Adrenal gland (tissue), 12 donors: ENCODE results near the gene RAB43. TPM values are rescaled to one million over a fixed set of nuclear protein-coding genes. Genes with fewer than 3 reads are reported as not detected.

ENCODE experiments used
- DNase-seq, 7 donors: peaks; one replicate each; pipeline ENCODE4 v3.0.0-alpha.2; 2019 to 2020
- H3K27ac ChIP-seq, 5 donors: fragments of 200-600 bp; sonication (generic) in 4 of 5; 1 replicate in 3 of 5; 2 replicates in 2 of 5; pipeline versions ENCODE4 v1.5.1 to v1.8.0; 2016 to 2020; ENCODE audit warnings: mild to moderate bottlenecking in 1 of 5
- H3K27me3 ChIP-seq: fragments of 200-600 bp; 2 replicates; pipeline ENCODE4 v1.8.0; 2021
- H3K36me3 ChIP-seq, 2 donors: fragments of 200-600 bp; replicated peaks in 1 of 2; 1 replicate in 1 of 2; 2 replicates in 1 of 2; pipeline versions ENCODE4 v1.5.1 to v1.8.0; 2018 to 2022
- H3K4me1 ChIP-seq, 2 donors: fragments of 200-600 bp; replicated peaks in 1 of 2; 1 replicate in 1 of 2; 2 replicates in 1 of 2; pipeline versions ENCODE4 v1.5.1 to v1.8.0; 2018 to 2021
- H3K4me3 ChIP-seq, 4 donors: fragments of 200-600 bp; sonication (generic) in 3 of 4; one replicate each; pipeline ENCODE4 v1.5.1; 2016 to 2018
- H3K9me3 ChIP-seq, 3 donors: fragments of 200-600 bp; sonication (generic) in 1 of 3; replicated peaks in 1 of 3; 1 replicate in 2 of 3; 2 replicates in 1 of 3; pipeline versions ENCODE4 v1.5.1 to v1.8.0; 2016 to 2021
- CTCF ChIP-seq, 6 experiments: fragments of 450-650 bp in 4 of 6; fragments of 200-600 bp in 2 of 6; sonication (generic) in 1 of 6; IDR thresholded peaks; 1 replicate in 5 of 6; 2 replicates in 1 of 6; pipeline versions ENCODE4 v1.5.1 to v1.8.0; 2016 to 2021; ENCODE audit warnings: antibody characterized with exemption in 6 of 6, mild to moderate bottlenecking in 2 of 6, moderate library complexity in 1 of 6
- POLR2A ChIP-seq, 2 donors: fragments of 450-650 bp; IDR thresholded peaks; one replicate each; pipeline ENCODE4 v1.6.1; 2017; ENCODE audit warnings: antibody characterized with exemption in 2 of 2, mild to moderate bottlenecking in 2 of 2, moderate library complexity in 1 of 2
- WGBS, 4 donors: extraction: QIAGEN DNeasy Blood & Tissue Kit in 2 of 4; methylation state at CpG; one replicate each; pipeline versions ENCODE4 v1.1.5 to v1.1.7; 2013 to 2017; 5-methylcytosine and 5-hydroxymethylcytosine counted together
- intact Hi-C, 2 donors: fragments of 100-400 bp; cut with DNase I; formaldehyde crosslinking; loops; one replicate each; pipeline versions ENCODE4 v1.14.1 to v1.15.0; 2022 to 2023
- polyA plus RNA-seq, 3 donors: library from polyadenylated mRNA; stranded (reverse); fragments of 200-250 nt in 2 of 3; fragments of 350-450 nt in 1 of 3; fragmentation: Illumina TruSeq in 1 of 3; extraction: RNeasy Lipid Tissue Mini Kit (QIAGEN cat#74804) in 1 of 3; gene quantifications; one replicate each; pipeline ENCODE4 v1.2.3, GENCODE V29; 2013 to 2014
- total RNA-seq, 9 donors: library from RNA; depleted of rRNA in 4 of 9; stranded (reverse); fragments of >200 nt in 4 of 9; fragments of 120-200 nt in 1 of 9; fragmentation: NEBNext Ultra II Directional in 1 of 9; extraction: Animal tissue kit (Norgen Biotek cat#: 25700) in 1 of 9; gene quantifications; one replicate each; pipeline versions ENCODE4 v1.1.0 to v1.2.4, GENCODE V29; 2013 to 2023
- donor health status: healthy with polysubstance abuse.
- donor health status: Bipolar disorder and iron deficiency.
- donor health status: DM: yes; HTN: yes; CAD: no.
- donor health status: DM: no; HTN: no; CAD: no.
- donor health status: DM: no; HTN: no; CAD: no.
- donor health status: DM: yes; HTN: yes; CAD: no.

RAB43 gene
- total and polyA plus RNA-seq, 12 donors, result 0.33 to 37.2 (median 24.3) TPM

GRCh38 chr3:129131465-129132088, 10.0 kb upstream of the RAB43 start:
- Histone ChIP-seq H3K9me3 (no peaks in the 10 kb centered on the region), H3K27ac (no peak overlapping the region), H3K27me3 (no peaks in the 10 kb centered on the region), H3K36me3 (peaks cover 0 to 84% of the 10 kb centered on the region in 2 donors), H3K4me3 (no peak overlapping the region), H3K4me1 (peaks cover 0 to 6% of the 10 kb centered on the region in 2 donors)
- 44 to 67% (median 64%) methylated on average over 2 of the region's 2 CpGs for WGBS, 4 donors
- no peak for TF ChIP-seq CTCF (IDR thresholded peaks at IDR 0.05)
- no peak for TF ChIP-seq POLR2A (IDR thresholded peaks at IDR 0.05)
- intact Hi-C loops, result no loop called here
- peak in 1 of 7 donors; percentile 18 for DNase-seq

- no peak overlapping the region for H3K4me3 ChIP-seq
- TF ChIP-seq CTCF (IDR thresholded peaks at IDR 0.05), result no peak
- TF ChIP-seq POLR2A (IDR thresholded peaks at IDR 0.05), result no peak
- WGBS, 4 donors, result 90 to 94% (median 93%) methylated on average over 13 of the region's 13 CpGs
- peaks cover 0 to 6% of the 10 kb centered on the region in 2 donors for H3K4me1 ChIP-seq
- no peaks in the 10 kb centered on the region for H3K27me3 ChIP-seq
- H3K9me3 ChIP-seq, result no peaks in the 10 kb centered on the region
- H3K27ac ChIP-seq, result no peak overlapping the region
- H3K36me3 ChIP-seq, result peaks cover 0 to 77% of the 10 kb centered on the region in 2 donors
- DNase-seq, result no peak
- intact Hi-C loops, result no loop called here
Observed at GRCh38 chr3:129130291-129130813, 8.7 kb upstream of the RAB43 start.

- H3K4me1 ChIP-seq, result peaks cover 0 to 6% of the 10 kb centered on the region in 2 donors
- no peak overlapping the region for H3K4me3 ChIP-seq
- intact Hi-C loops, result no loop called here
- no peak overlapping the region for H3K27ac ChIP-seq
- H3K27me3 ChIP-seq, result no peaks in the 10 kb centered on the region
- TF ChIP-seq CTCF (IDR thresholded peaks at IDR 0.05) (no peak), POLR2A (IDR thresholded peaks at IDR 0.05) (no peak)
- H3K9me3 ChIP-seq, result no peaks in the 10 kb centered on the region
- H3K36me3 ChIP-seq, result peaks cover 0 to 59% of the 10 kb centered on the region in 2 donors
- DNase-seq, result no peak
- 91 to 96% (median 94%) methylated on average over 12 to 16 of the region's 16 CpGs for WGBS, 4 donors
Observed at GRCh38 chr3:129128357-129129155, 7.0 kb upstream of the RAB43 start.

- DNase-seq, result no peak
- 85 to 94% (median 88%) methylated on average over 4 to 9 of the region's 9 CpGs for WGBS, 4 donors
- Histone ChIP-seq H3K4me3 (no peak overlapping the region), H3K27me3 (no peaks in the 10 kb centered on the region), H3K4me1 (peaks cover 0 to 5% of the 10 kb centered on the region in 2 donors), H3K9me3 (no peaks in the 10 kb centered on the region), H3K27ac (no peak overlapping the region), H3K36me3 (peaks cover 0 to 45% of the 10 kb centered on the region in 2 donors)
- intact Hi-C loops, result no loop called here
- TF ChIP-seq CTCF (IDR thresholded peaks at IDR 0.05) (no peak), POLR2A (IDR thresholded peaks at IDR 0.05) (no peak)
Observed at GRCh38 chr3:129126726-129127280, 5.2 kb upstream of the RAB43 start.
